GM21515 (cell line): ENCODE measurements around the gene ARG2.
"Not testable (repeated sequence)": the region's sequence is repeated elsewhere in the genome, so short reads cannot be mapped to it uniquely, and the experiment has no call there.

Experiments used
- ATAC-seq: cut with Tn5 transposase; IDR thresholded peaks from one replicate; pipeline ENCODE4 v1.9.1; 2021; ENCODE audit not compliant: unreplicated experiment

The ARG2 gene

DNA sequence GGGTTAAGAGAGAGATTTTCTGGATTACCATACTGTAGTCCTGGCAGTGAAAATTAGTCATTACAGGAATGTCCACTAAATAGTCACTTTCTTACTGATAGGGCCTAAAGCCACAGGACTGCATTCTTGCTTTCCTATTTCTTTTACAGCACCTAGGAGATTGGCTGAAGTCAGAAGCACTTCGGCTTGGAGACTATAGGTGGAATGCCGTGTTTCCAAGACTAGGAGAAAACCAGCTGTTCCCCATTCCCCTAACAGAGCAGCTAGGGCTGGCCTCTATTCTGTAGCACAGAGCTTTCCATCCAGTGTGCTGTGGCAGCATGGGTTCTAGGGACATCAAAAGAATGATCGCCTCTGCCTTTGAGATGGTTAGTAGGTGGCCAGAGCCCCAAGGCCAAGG is 34.7 kb upstream of the ARG2 start:
- no peak for ATAC-seq

DNA sequence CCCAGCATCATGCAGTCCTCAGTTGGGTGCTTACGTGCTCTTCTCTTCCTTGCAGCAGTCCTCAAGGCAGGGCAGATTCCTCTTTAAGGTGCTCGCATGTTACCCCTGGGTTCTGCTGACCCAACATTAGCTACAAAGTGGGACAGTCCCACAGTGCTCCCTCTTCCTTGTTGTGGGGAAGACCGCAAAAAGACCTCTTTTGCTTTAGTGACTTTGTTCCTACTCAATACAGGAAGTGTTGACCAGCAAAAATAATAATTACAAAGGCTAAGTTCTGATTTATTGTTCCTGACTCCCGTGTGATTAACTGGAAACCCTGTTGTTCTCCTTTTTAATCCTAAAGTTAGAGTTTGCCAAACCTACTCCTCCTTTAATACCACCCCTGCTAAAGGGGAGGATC is 33.4 kb upstream of the ARG2 start:
- ATAC-seq: no peak

GRCh38 chr14:67589204-67589770 is 30.4 kb upstream of the ARG2 start:
- ATAC-seq: no peak

GRCh38 chr14:67593650-67594049 is 26.1 kb upstream of the ARG2 start:
- ATAC-seq: not testable (repeated sequence)

- no peak for ATAC-seq
These were observed 24.3 kb upstream of the ARG2 start for GRCh38 chr14:67595392-67595791.

GRCh38 chr14:67599698-67600561 is 19.8 kb upstream of the ARG2 start, which contains the start of gene PIGH:
TSS of gene PIGH (minus strand) at chr14:67600268. CDS start at chr14:67600203, 65 bp downstream.
- ATAC-seq: peak; percentile 87

DNA sequence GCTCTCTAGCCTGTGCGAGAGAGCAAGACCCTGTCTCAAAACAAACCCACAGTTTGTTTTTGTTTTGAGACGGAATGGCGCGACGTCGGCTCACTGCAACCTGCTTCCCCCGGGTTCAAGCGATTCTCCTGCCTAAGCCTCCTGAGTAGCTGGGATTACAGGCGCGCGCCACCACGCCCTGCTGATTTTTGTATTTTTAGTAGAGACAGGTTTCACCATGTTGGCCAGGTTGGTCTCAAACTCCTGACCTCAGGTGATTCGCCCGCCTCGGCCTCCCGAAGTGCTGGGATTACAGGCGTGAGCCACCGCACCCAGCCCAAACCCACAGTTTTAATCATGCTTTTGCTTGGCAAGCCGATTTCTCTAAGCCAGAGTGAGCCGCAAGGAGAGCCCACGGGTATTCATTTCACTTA is 19.2 kb upstream of the ARG2 start:
- not testable (repeated sequence) for ATAC-seq

DNA sequence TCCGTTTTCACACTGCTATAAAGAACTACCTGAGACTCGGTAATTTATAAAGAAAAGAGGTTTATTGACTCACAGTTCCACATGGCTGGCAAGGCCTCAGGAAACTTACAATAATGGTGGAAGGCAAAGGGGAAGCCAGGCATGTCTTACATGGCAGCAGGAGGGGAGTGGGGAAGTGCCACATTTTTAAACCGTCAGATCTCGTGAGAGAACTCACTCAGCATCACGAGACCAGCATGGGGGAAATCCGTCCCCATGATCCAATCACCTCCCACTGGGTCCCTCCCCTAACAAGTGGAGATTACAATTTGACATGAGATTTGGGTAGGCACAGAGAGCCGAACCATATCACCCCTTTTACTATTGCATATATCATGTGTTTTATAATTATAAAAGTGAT is 17.6 kb upstream of the ARG2 start:
- ATAC-seq: no peak

- peak; percentile 77 for ATAC-seq
These were observed 16.6 kb upstream of the ARG2 start for GRCh38 chr14:67602995-67603545.

GRCh38 chr14:67607646-67608045 is 12.1 kb upstream of the ARG2 start:
- no peak for ATAC-seq

DNA sequence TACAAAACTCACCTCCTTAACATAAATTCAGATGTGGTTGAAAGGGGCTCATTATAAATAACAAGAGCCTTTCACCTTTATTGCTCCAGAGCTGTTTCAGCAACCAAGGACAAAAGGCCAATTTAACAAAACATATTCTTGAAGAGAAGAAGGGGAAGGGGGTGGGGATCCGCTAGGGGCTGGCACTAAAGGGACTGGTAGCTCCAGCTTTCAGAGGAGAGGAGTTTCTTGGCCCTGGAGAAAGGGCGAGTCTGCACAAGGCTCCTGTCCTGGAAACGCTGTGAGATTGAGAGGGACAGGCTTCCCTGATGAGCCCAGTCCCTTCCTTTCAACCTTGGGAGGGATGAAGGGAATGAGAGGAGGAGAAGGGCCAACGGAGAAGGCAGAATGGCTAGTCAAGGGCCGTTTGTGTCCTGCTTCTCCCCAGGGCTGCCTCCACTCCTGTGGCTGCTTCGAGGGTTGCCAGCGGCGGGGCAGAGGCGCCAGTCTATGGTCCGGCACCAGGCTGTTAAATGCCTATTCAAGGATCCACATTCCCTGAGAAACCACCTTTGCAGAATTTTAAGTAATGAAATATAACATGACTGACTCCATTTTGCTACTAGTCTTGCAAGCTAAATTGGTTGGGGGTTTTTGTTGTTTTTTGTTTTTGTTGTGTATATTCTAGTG is 9.9 kb upstream of the ARG2 start:
- ATAC-seq: no peak

DNA sequence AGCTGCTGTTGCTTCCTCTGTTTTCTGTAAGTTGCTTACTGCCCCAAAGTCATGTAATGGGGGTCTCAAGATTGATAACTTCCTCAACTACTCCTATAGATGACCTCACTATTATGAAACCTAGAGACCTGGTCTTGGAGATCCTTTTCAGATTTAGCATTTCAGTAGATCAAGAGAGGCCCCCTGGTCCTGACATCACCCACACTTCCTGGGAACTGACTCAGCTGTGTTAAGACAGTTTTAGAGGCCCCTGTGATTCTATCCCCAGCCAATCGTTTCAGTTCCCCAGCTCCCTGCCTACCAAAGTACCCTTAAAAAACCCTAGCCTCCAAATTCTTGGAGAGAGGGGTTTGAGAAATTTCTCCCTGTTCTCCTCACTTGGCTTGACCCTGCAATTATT is 9.2 kb upstream of the ARG2 start:
- ATAC-seq: no peak

- no peak for ATAC-seq
These were observed 1.1 kb upstream of the ARG2 start for GRCh38 chr14:67618617-67619063.

GRCh38 chr14:67620217-67620785 is 581 bp downstream of the ARG2 start:
- no peak for ATAC-seq

- ATAC-seq: no peak
These were observed 3.0 kb downstream of the ARG2 start for GRCh38 chr14:67622675-67623074.

DNA sequence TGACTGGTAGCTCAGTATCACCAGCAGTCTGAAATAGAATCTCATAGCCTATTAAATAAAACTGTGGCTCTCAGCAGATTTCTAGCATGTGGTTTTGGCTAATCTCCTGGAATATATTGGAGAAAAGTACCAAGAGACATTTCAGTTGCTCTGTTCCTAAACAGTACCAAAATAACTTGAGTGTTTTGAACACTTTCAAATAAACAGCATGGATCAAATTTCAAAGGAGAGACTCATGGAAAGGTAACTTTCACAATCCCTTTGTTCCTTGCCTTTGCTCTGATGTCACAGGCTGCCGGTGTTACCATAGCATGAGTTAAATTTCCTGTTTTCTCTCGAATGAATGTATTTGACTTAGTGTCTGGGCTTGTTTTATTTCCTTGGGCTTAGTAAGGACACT is 3.4 kb downstream of the ARG2 start:
- ATAC-seq: no peak

GRCh38 chr14:67626131-67626530 is 6.4 kb downstream of the ARG2 start:
- ATAC-seq: not testable (repeated sequence)

GRCh38 chr14:67627519-67627918 is 7.8 kb downstream of the ARG2 start:
- ATAC-seq: no peak

GRCh38 chr14:67630186-67630585 is 10.5 kb downstream of the ARG2 start:
- ATAC-seq: no peak

DNA sequence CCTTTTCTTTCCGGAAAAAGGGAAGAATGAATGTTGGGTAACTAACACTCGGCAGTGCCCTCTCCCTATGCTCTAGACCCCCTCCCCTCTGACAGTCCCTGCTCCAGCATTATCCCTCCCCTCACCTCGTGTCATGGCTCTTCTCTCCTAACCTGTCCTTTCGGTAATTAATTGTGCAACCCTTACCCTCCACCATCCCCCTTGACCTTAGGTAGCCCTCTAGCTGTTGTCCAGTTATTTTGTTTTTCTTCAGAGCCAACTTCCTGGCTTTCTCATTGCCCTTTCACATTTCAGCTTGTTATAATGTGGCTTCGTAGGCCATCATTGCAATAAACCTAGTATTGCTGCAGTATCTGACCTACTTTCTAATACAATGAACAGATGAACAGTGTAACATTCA is 11.2 kb downstream of the ARG2 start:
- ATAC-seq: no peak

DNA sequence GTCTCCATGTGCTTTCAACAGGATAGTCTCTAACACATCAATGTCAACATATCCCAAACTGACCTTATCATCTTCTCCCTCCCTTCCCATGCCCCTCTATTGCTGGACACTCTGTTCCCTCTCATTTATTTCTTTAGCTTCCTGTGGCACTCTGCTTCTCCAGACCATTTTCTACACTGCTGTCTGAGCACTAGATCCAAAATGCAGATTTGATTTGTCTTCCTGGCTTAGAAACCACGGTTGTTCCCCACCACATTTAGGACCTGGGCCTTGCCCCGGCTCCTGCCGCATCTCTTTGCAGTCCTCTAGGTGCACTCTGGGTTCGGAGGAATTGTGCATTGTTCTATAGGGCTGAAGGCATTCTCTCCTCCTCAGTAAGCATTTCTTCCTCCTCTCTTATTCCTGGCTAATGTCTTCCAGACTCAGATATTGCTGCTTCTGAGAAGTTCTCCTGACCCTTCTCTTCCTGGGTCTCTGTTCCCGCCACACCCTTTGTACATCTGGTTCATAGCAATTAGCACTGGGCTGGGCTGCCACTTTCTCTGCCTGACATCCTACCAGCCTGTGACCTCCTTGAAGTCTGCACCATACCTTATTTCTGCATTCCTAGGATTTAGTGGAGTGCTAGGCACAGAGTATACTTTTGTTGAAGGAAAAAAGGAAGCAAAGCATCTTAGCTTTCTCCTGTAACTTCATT is 13.9 kb downstream of the ARG2 start:
- no peak for ATAC-seq
